GM12878 (cell line): ENCODE results near the gene AFAP1. TPM values are rescaled to one million over a fixed set of nuclear protein-coding genes. Genes with fewer than 3 reads are reported as not detected.

Source experiments
- ATAC-seq: fragments of 200-7000 bp; cut with Tn5 transposase; 3 replicates; pipeline ENCODE4 v1.9.1; 2020; ENCODE audit warnings: mild to moderate bottlenecking, moderate library complexity
- BruUV-seq: library from RNA; stranded (reverse); fragments of 400-500 nt; replicated peaks from 2 replicates; lab custom pipeline; 2021; lab: Mats Ljungman, UMichigan
- CTCF ChIA-PET: fragments of 300-600 bp; sonication (Branson Sonifier 250); formaldehyde crosslinking; extraction: SDS; loops from one replicate; lab custom pipeline; 2021; ENCODE audit warnings: inconsistent platforms; lab: Yijun Ruan, JAX
- POLR2A ChIA-PET: fragments of 350-600 bp; formaldehyde crosslinking; extraction: SDS; loops from one replicate; lab custom pipeline; 2021; ENCODE audit warnings: inconsistent platforms; lab: Charles Lee
- RAD21 ChIA-PET: fragments of 300-600 bp; sonication (Branson Sonifier 250); formaldehyde crosslinking; loops from one replicate; lab custom pipeline; 2023; ENCODE audit warnings: antibody characterized with exemption; ENCODE audit not compliant: unreplicated experiment; lab: Charles Lee
- SMC1A ChIA-PET: fragments of 300-600 bp; sonication (Branson Sonifier 250); formaldehyde crosslinking; loops from one replicate; lab custom pipeline; 2023; ENCODE audit not compliant: unreplicated experiment, uncharacterized antibody; lab: Charles Lee
- DNase-seq: peaks from one replicate; pipeline ENCODE4 v3.0.0-alpha.2; 2011; ENCODE audit warnings: low read depth, low spot score
- FAIRE-seq: peaks from 3 replicates; lab custom pipeline; 2011; peaks lifted over from hg19 to GRCh38; lab: Jason Lieb, UNC
- H2AFZ ChIP-seq: 2 replicates; pipeline ENCODE4 v1.6.0; 2011; ENCODE audit warnings: low read depth, low read length, control low read depth; ENCODE audit not compliant: control insufficient read depth
- H3K27ac ChIP-seq: 2 replicates; pipeline ENCODE4 v1.5.1; 2011; ENCODE audit warnings: control low read depth; ENCODE audit not compliant: control insufficient read depth, insufficient read depth
- H3K27me3 ChIP-seq, 2 experiments: replicated peaks in 1 of 2; 2 replicates each; pipeline versions ENCODE4 v1.6.0 to v1.6.1; 2011; ENCODE audit warnings: low read length in 1 of 2; ENCODE audit not compliant: control insufficient read depth in 2 of 2, insufficient read depth in 2 of 2
- H3K36me3 ChIP-seq, 2 experiments: 2 replicates each; pipeline ENCODE4 v1.5.1; 2011; ENCODE audit warnings: low read length in 1 of 2; ENCODE audit not compliant: control insufficient read depth in 2 of 2, insufficient read depth in 2 of 2
- H3K4me1 ChIP-seq: 2 replicates; pipeline ENCODE4 v1.6.1; 2011; ENCODE audit warnings: mild to moderate bottlenecking, low read length, moderate library complexity, mixed read lengths; ENCODE audit not compliant: control insufficient read depth, insufficient read depth
- H3K4me2 ChIP-seq: 2 replicates; pipeline ENCODE4 v1.6.0; 2011; ENCODE audit warnings: control low read depth; ENCODE audit not compliant: control insufficient read depth, insufficient read depth
- H3K4me3 ChIP-seq: fragments of 200-600 bp; sonication (generic); 2 replicates; pipeline ENCODE4 v1.5.1; 2016
- H3K79me2 ChIP-seq: 2 replicates; pipeline ENCODE4 v1.6.0; 2011; ENCODE audit warnings: low read length; ENCODE audit not compliant: control insufficient read depth, insufficient read depth
- H3K9ac ChIP-seq: 2 replicates; pipeline ENCODE4 v1.8.0; 2011; ENCODE audit warnings: low read length, control low read depth, mixed read lengths; ENCODE audit not compliant: control insufficient read depth, insufficient read depth
- H3K9me3 ChIP-seq: replicated peaks from 3 replicates; pipeline ENCODE4 v1.5.1; 2011; ENCODE audit warnings: mild to moderate bottlenecking, low read length; ENCODE audit not compliant: control insufficient read depth, insufficient read depth
- H4K20me1 ChIP-seq: 2 replicates; pipeline ENCODE4 v1.6.0; 2011; ENCODE audit not compliant: control insufficient read depth, insufficient read depth
- BCLAF1 ChIP-seq: fragments of 450-650 bp; IDR thresholded peaks from 2 replicates; pipeline ENCODE4 v1.6.1; 2017; ENCODE audit warnings: antibody characterized with exemption, mild to moderate bottlenecking, moderate library complexity
- BMI1 ChIP-seq: fragments of 450-650 bp; IDR thresholded peaks from 2 replicates; pipeline ENCODE4 v1.6.1; 2016; ENCODE audit warnings: mild to moderate bottlenecking, moderate library complexity, borderline replicate concordance
- BRCA1 ChIP-seq: IDR thresholded peaks from 2 replicates; pipeline ENCODE4 v1.6.1; 2011; ENCODE audit warnings: low read depth, low read length, improper control_type of control experiment
- CHD4 ChIP-seq: fragments of 200-600 bp; sonication (generic); IDR thresholded peaks from 2 replicates; pipeline ENCODE4 v1.6.1; 2016; ENCODE audit warnings: mild to moderate bottlenecking
- CREM ChIP-seq: IDR thresholded peaks from 2 replicates; pipeline ENCODE4 v1.6.1; 2014; ENCODE audit warnings: antibody characterized with exemption, low read depth
- GATAD2B ChIP-seq: fragments of 450-650 bp; conservative IDR thresholded peaks from 2 replicates; pipeline ENCODE4 v1.6.1; 2017; ENCODE audit warnings: low read depth, mild to moderate bottlenecking, moderate library complexity
- HDAC2 ChIP-seq: fragments of 200-600 bp; sonication (generic); IDR thresholded peaks from 2 replicates; pipeline ENCODE4 v1.6.1; 2017
- RUNX3 ChIP-seq: IDR thresholded peaks from 2 replicates; pipeline ENCODE4 v1.6.1; 2012; ENCODE audit warnings: low read length, inconsistent platforms
- SMARCA5 ChIP-seq: fragments of 450-650 bp; IDR thresholded peaks from 2 replicates; pipeline ENCODE4 v1.6.1; 2017; ENCODE audit warnings: mild to moderate bottlenecking
- SREBF1 ChIP-seq: IDR thresholded peaks from 2 replicates; pipeline ENCODE4 v1.6.1; 2012; ENCODE audit warnings: mild to moderate bottlenecking, low read length
- ZNF217 ChIP-seq: fragments of 450-650 bp; IDR thresholded peaks from 2 replicates; pipeline ENCODE4 v1.6.1; 2017; ENCODE audit warnings: antibody characterized with exemption, mild to moderate bottlenecking
- WGBS: methylation state at CpG from one replicate; pipeline ENCODE4 v1.1.6; 2016; ENCODE audit warnings: low lambda C conversion rate; ENCODE audit not compliant: insufficient replicate concordance, insufficient coverage; ENCODE audit errors: missing lambda C conversion rate; 5-methylcytosine and 5-hydroxymethylcytosine counted together
- in situ Hi-C: fragments of 300-500 bp; cut with MboI; formaldehyde crosslinking; loops from 9 replicates; pipeline ENCODE4 v1.14.3; 2018; ENCODE audit warnings: mixed read lengths
- intact Hi-C: fragments of 100-400 bp; cut with micrococcal nuclease; formaldehyde crosslinking; loops from one replicate; pipeline ENCODE4 v1.14.2; 2022; ENCODE audit not compliant: unreplicated experiment
- polyA plus RNA-seq, 11 experiments: library from polyadenylated mRNA; depleted of rRNA in 4 of 11; unstranded in 6 of 11; stranded (reverse) in 5 of 11; fragments of >200 nt; fragmentation: Nextera tagmentation in 4 of 11; fragmentation: Illumina TruSeq in 1 of 11; extraction: Ambion mirVana in 4 of 11; extraction: Trizol in 1 of 11; gene quantifications; 1 replicate in 1 of 11; 2 replicates in 10 of 11; pipeline versions ENCODE4 v1.2.1 to v1.2.3, GENCODE V29; 2011 to 2016; ENCODE audit warnings: inconsistent platforms in 2 of 11, missing spikeins in 2 of 11, low read depth in 1 of 11
- total RNA-seq, 4 experiments: library from RNA; depleted of rRNA in 3 of 4; stranded (reverse); fragments of >200 nt in 3 of 4; fragmentation: Illumina TruSeq in 1 of 4; extraction: Trizol in 1 of 4; gene quantifications; 2 replicates each; pipeline versions ENCODE4 v1.2.1 to v1.2.3, GENCODE V29; 2013 to 2021
- TF ChIP-seq, protein P1 (sequence below): fragments of 450-650 bp; IDR thresholded peaks from 2 replicates; pipeline ENCODE4 v1.6.1; 2014; ENCODE audit warnings: mild to moderate bottlenecking

Gene AFAP1
- total and polyA plus RNA-seq, 10 of the 15 experiments (the other 5 are each of a cell fraction or from before 2014, with no cell fraction given): 0.02 to 0.23 (median 0.09) TPM; not detected in 1

- no peak overlapping the region for H2AFZ ChIP-seq
- no peaks in the 10 kb centered on the region for H3K79me2 ChIP-seq
- no peak overlapping the region for H3K4me2 ChIP-seq
- H3K9ac ChIP-seq: no peak overlapping the region
- no peak for ATAC-seq
- no peaks in the 10 kb centered on the region for H3K9me3 ChIP-seq
- CTCF ChIA-PET: no interaction called here
- BruUV-seq: no TSS peak
- RAD21 ChIA-PET: no interaction called here
- no peak for FAIRE-seq
- H3K27me3 ChIP-seq: no peaks in the 10 kb centered on the region
- 45% methylated on average over 8 of the region's 8 CpGs for WGBS
- no peaks in the 10 kb centered on the region for H4K20me1 ChIP-seq
- H3K4me3 ChIP-seq: no peak overlapping the region
- in situ Hi-C loops: no loop called here
- no peak for TF ChIP-seq BRCA1
- no peak for TF ChIP-seq SREBF1
- no peak for TF ChIP-seq RUNX3
- TF ChIP-seq, protein P1, sequence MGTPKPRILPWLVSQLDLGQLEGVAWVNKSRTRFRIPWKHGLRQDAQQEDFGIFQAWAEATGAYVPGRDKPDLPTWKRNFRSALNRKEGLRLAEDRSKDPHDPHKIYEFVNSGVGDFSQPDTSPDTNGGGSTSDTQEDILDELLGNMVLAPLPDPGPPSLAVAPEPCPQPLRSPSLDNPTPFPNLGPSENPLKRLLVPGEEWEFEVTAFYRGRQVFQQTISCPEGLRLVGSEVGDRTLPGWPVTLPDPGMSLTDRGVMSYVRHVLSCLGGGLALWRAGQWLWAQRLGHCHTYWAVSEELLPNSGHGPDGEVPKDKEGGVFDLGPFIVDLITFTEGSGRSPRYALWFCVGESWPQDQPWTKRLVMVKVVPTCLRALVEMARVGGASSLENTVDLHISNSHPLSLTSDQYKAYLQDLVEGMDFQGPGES: no peak
- no peak for TF ChIP-seq ZNF217
- no peak for TF ChIP-seq SMARCA5
- no peak for TF ChIP-seq BMI1
- no peak for TF ChIP-seq CHD4
- no peak for TF ChIP-seq HDAC2
- TF ChIP-seq GATAD2B: no peak
- no peak for TF ChIP-seq BCLAF1
- no peak for TF ChIP-seq CREM
- TF ChIP-seq, all 136 proteins: peak for 0
- Histone ChIP-seq H3K4me1 (no peaks in the 10 kb centered on the region), H3K36me3 (no peaks in the 10 kb centered on the region), H3K27ac (no peak overlapping the region)
- intact Hi-C loops: no loop called here
- SMC1A ChIA-PET: no interaction called here
- POLR2A ChIA-PET: no interaction called here
- DNase-seq: no peak
These were observed 82.4 kb downstream of the AFAP1 start for GRCh38 chr4:7857238-7857701.
